ENCODE measurements around the gene PTPRD. TPM values are rescaled to one million over a fixed set of nuclear protein-coding genes. Genes with fewer than 3 reads are reported as not detected.

Gene PTPRD
- polyA plus RNA-seq, 1 experiment = 0.39 TPM

DNA sequence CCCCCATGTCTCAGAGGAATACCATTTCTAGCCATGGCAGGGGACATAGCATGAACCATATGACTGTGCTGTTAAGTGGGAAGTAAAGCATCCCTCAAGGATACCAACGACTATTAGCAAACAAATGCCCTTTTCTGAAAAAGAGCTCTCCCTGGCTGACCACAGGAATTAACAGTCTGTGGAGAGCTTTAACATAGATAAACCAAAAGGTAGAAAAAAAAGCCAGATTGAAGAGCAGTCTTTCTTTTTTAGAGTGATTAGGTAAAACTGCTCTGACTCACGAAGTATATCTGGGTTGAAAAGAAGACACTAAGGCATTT, 2280.5 kb downstream of the PTPRD start:
- TF ChIP-seq, protein P1, sequence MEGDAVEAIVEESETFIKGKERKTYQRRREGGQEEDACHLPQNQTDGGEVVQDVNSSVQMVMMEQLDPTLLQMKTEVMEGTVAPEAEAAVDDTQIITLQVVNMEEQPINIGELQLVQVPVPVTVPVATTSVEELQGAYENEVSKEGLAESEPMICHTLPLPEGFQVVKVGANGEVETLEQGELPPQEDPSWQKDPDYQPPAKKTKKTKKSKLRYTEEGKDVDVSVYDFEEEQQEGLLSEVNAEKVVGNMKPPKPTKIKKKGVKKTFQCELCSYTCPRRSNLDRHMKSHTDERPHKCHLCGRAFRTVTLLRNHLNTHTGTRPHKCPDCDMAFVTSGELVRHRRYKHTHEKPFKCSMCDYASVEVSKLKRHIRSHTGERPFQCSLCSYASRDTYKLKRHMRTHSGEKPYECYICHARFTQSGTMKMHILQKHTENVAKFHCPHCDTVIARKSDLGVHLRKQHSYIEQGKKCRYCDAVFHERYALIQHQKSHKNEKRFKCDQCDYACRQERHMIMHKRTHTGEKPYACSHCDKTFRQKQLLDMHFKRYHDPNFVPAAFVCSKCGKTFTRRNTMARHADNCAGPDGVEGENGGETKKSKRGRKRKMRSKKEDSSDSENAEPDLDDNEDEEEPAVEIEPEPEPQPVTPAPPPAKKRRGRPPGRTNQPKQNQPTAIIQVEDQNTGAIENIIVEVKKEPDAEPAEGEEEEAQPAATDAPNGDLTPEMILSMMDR (IDR thresholded peaks at IDR 0.05; ENCODE audit: insufficient read depth, low read depth, low read length) = no peak
- Histone ChIP-seq H3K36me3 (ENCODE audit: control insufficient read depth, insufficient read depth, low read length) (no peaks in the 10 kb centered on the region), H3K4me3 (ENCODE audit: low read depth, low read length) (no peak overlapping the region), H3K27me3 (ENCODE audit: control insufficient read depth, insufficient read depth, low read length) (no peaks in the 10 kb centered on the region)
- CTCF ChIA-PET = no interaction called here
- DNase-seq (ENCODE audit: low read depth) = no peak
- POLR2A ChIA-PET = no interaction called here

DNA sequence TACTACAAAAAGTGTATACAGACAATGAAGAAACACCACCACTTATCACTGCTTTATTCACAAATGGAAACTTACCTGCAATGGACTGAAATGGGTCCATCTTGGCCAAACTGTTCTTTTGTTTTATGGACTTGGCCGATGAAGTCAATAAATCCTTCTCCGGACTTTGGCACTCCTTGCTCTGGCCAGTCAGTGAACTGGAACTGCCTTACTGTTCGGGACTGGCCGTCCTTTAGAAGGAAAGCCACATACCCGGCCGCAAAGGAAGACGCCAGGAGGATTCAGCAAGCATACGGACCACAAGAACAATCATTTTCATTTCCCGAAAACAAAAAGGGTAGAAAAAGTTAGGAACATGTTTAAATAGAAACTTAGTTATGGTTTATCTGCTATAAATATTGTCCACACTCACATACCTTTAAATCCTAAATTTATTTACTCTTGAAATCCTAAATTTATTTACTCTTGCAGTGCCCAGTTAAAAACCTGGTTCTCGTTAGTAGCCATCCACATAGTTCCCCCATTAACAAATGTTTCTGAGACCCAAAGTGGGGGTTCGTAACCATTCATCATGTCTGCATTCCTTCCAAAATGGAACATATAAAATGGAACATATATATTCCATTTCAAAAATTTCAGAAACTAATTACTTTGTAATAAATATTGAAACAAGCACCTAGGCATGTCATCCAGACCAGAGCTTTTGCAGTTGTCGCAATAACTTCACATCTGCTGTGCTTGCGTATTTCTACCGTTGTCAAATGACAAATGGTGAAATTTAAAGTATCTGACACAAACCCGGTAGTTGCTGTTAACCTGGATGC, 2281.1 kb downstream of the PTPRD start:
- H3K4me3 ChIP-seq (ENCODE audit: low read depth, low read length) = no peak overlapping the region
- H3K36me3 ChIP-seq (ENCODE audit: control insufficient read depth, insufficient read depth, low read length) = no peaks in the 10 kb centered on the region
- no peak for DNase-seq (ENCODE audit: low read depth)
- ChIA-PET POLR2A (no interaction called here), CTCF (no interaction called here)
- TF ChIP-seq, protein P1 (IDR thresholded peaks at IDR 0.05; ENCODE audit: insufficient read depth, low read depth, low read length) = no peak
- no peaks in the 10 kb centered on the region for H3K27me3 ChIP-seq (ENCODE audit: control insufficient read depth, insufficient read depth, low read length)

DNA sequence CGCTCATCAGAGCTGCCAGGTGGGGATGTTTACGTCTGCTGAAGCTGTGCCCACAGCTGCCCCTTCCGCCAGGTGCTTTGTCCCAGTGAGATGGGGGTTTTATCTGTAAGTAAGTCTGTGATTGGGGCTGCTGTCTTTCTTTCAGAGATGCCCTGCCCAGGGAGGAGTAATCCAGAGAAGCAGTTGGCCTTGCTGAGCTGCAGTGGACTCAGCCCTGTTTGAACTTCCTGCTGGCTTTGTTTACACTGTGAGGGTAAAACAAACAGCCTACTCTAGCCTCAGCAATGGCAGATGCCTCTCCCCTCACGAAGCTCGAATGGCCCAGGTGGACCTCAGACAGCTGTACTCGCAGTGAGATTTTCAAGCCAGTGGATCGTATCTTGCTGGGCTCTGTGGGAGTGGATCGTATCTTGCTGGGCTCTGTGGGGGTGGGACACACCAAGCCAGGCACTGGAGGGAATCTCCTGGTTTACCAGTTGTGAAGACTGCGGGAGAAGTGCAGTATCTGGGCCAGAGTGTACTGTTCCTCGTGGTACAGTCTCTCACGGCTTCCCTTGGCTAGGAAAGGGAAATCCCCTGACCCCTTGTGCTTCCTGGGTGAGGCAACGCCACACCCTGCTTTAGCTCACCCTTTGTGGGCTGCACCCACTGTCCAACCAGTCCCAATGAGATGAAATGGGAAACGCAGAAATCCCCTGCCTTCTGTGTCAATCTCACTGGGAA, 2283.1 kb downstream of the PTPRD start:
- ChIA-PET CTCF (no interaction called here), POLR2A (no interaction called here)
- Histone ChIP-seq H3K36me3 (ENCODE audit: control insufficient read depth, insufficient read depth, low read length) (no peaks in the 10 kb centered on the region), H3K4me3 (ENCODE audit: low read depth, low read length) (no peak overlapping the region), H3K27me3 (ENCODE audit: control insufficient read depth, insufficient read depth, low read length) (no peaks in the 10 kb centered on the region)
- DNase-seq (ENCODE audit: low read depth) = no peak
- TF ChIP-seq, protein P1 (IDR thresholded peaks at IDR 0.05; ENCODE audit: insufficient read depth, low read depth, low read length) = no peak

DNA sequence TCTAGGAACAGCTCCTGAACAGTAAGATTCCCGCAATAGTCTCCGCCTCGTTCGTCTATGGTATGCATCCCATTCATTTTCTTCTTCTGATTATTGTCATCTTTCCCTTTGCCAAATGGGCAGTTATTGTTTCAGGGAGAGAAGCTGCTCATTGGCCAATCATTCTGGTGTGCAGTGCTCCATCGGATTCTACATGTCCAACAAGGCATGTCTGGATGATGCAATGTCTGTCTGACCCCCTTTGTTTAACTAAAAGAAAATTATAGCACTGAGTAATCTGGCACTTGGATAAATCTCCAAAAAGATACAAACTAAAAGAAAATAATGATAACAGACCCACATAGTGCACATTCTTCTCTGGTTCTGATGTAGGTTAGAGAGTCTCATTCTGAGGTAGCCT, 2297.6 kb downstream of the PTPRD start:
- Histone ChIP-seq H3K36me3 (ENCODE audit: control insufficient read depth, insufficient read depth, low read length) (no peaks in the 10 kb centered on the region), H3K4me3 (ENCODE audit: low read depth, low read length) (no peak overlapping the region), H3K27me3 (ENCODE audit: control insufficient read depth, insufficient read depth, low read length) (no peaks in the 10 kb centered on the region)
- DNase-seq (ENCODE audit: low read depth) = no peak
- POLR2A ChIA-PET = no interaction called here
- TF ChIP-seq, protein P1 (IDR thresholded peaks at IDR 0.05; ENCODE audit: insufficient read depth, low read depth, low read length) = no peak
- CTCF ChIA-PET = no interaction called here

DNA sequence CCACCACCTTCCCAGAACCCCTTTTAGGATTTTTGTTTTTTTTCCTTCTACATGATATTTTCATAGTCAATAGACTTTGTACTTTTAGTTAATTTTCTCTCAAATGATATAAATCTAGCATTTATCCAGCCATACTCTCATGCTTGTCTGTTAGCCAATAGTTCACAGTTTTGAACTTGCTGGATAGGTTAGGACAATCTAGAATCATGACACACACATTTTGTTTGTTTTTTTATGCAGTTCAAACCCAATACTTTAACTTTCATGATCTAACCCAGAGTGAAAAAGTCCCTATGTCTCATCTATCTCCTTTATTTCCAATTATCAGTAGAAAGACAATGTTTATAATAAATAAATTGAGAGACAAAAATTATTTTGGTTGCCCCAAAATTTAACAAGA, 2303.5 kb downstream of the PTPRD start:
- ChIA-PET CTCF (no interaction called here), POLR2A (no interaction called here)
- TF ChIP-seq, protein P1 (IDR thresholded peaks at IDR 0.05; ENCODE audit: insufficient read depth, low read depth, low read length) = no peak
- no peak for DNase-seq (ENCODE audit: low read depth)
- Histone ChIP-seq H3K27me3 (ENCODE audit: control insufficient read depth, insufficient read depth, low read length) (no peaks in the 10 kb centered on the region), H3K36me3 (ENCODE audit: control insufficient read depth, insufficient read depth, low read length) (no peaks in the 10 kb centered on the region), H3K4me3 (ENCODE audit: low read depth, low read length) (no peak overlapping the region)
